GM18519 (cell line): Measurements from ENCODE around the gene POFUT1.
"Not testable (repeated sequence)": the region's sequence is repeated elsewhere in the genome, so short reads cannot be mapped to it uniquely, and the experiment has no call there.

Experiments used
- ATAC-seq: cut with Tn5 transposase; IDR thresholded peaks from one replicate; pipeline ENCODE4 v1.9.1; 2021; ENCODE audit warnings: mild to moderate bottlenecking, moderate library complexity; ENCODE audit not compliant: unreplicated experiment, low FRiP score

POFUT1 gene

GRCh38 chr20:32232326-32232886 is 24.7 kb downstream of the POFUT1 start:
- ATAC-seq: no peak

DNA sequence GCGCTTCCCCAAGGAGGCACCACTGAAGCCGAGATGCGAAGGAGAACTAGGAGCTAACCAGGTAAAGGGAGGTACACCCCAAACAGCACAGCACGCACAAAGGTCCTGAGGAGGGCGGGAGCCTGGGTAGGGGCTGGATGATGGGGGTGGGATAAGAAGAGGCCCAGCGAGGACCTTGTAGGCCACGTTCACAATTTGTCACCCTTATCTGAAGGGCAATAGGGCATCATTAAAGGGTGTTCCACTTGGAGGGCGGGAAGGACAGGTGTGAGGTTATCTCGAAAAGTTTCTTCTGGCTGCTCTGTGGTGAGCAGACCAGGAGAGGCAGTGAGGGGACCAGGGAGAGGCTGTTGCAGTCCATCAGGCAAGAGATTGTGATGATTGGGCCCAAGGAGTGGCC is 25.6 kb downstream of the POFUT1 start:
- no peak for ATAC-seq

DNA sequence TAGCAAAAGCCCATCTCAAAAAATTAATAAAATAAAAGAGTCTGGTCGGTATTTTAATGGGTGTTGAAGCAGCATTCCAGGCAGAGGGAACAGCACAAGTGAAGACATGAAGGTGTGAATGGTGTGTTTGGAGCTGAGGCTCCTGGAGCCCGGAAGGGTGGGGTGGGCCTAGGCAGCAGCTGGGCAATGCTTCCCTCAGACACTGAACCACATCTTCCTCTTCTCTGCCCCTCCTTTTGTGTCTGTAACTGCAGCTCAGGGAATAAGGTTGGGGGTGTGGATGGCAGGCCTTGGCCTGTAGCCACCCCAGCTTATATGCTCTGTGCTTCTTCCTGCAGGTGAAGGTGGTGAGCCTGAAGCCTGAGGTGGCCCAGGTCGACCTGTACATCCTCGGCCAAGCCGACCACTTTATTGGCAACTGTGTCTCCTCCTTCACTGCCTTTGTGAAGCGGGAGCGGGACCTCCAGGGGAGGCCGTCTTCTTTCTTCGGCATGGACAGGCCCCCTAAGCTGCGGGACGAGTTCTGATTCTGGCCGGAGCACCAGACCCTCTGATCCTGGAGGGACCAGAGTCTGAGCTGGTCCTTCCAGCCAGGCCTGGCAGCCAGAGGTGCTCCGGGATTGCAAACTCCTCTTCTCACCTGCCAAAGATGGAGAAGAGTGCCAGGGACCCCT is 26.6 kb downstream of the POFUT1 start:
- no peak for ATAC-seq

GRCh38 chr20:32235331-32236047 is 27.8 kb downstream of the POFUT1 start:
- ATAC-seq: no peak

GRCh38 chr20:32236048-32236533 is 28.4 kb downstream of the POFUT1 start:
- no peak for ATAC-seq

DNA sequence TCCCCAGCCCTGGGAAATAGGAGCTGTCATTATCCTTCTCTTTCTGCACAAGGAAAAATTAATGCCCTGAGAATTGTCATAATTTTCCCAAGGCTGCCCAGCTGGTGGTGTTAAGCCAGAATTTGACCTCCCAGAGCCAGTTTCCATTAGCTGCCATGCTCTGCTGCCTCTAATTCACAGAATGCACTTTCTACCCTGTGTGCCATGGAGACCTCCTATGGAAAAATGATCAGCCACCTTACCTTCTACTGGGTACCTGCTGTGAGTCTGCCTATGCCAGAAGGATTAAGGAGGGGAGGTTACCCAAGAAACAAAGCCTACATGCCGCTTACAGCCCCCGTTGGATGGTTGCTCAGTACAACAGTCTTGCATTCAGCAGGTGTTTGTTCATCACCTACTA is 29.1 kb downstream of the POFUT1 start:
- no peak for ATAC-seq

DNA sequence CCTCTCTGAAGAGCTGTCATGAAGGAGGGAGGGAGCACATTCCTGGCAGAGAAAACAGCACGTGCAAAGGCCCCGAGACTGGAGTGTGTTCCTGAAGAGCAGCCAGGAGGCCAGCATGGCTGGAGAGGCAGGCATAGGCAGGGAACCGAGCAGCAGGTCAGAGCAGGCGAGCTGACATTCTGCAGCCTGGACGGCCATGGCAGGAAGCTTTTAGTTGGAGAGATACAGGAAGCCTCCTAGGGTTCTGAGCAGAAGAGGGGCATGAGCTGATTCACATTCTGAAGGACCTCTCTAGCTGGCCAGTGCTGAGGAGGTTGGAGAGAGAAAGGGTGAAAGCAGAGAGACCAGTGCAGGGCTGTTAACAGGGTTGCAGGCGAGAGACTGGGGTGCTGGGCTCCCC is 29.7 kb downstream of the POFUT1 start:
- ATAC-seq: no peak

GRCh38 chr20:32238483-32239425 is 31.1 kb downstream of the POFUT1 start:
- no peak for ATAC-seq

GRCh38 chr20:32240205-32240604 is 32.5 kb downstream of the POFUT1 start:
- ATAC-seq: no peak

- no peak for ATAC-seq
These were observed 34.1 kb downstream of the POFUT1 start for GRCh38 chr20:32241807-32242206.

DNA sequence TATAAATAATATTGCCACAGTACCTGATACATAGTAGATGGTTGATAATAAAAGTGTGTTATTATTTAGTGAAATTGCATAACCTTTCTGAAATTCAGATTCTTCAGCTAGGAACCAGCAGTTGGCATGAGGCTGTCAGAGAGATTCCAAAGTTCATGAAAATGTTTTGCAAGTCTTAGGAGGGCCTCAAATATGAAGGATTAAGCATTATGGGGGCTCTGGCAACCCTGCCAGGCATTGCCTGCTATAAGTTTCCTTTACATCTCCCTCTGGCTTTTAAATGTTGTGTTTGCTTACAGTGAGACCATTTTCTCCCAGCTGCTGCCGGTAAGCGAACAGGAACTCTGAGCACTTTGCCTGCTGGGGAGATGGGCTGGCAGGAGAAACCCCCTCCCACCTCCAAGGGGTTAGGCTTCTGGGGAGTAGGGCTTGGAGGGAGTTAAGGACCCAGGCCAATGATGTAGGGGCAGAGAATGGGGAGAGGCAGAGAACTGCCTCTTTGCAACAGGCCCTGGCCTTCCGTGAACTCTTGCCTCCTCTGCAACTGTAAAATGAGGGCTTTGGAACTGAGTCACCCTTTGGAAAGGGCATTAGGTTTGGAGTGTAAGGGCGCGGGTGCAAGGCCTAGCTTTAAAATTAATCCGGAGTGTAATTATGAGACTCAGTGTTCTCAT is 36.6 kb downstream of the POFUT1 start:
- no peak for ATAC-seq

DNA sequence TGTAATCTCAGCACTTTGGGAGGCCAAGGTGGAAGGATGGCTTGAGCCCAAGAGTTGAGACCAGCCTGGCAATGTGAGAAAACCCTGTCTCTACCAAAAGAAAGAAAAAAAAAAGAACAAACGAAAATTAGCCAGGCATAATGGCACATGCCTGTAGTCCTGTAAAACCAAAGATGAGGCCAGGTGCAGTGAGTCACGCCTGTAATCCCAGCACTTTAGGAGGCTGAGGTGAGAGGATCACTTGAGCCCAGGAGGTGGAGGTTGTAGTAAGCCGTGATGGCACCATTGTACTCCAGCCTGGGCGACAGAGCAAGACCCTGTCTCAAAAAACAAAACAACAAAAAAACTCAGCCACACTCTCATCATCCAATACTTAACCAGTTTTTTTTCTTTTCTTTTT is 37.3 kb downstream of the POFUT1 start:
- no peak for ATAC-seq

- ATAC-seq: not testable (repeated sequence)
These were observed 38.5 kb downstream of the POFUT1 start for GRCh38 chr20:32246208-32246607.

- ATAC-seq: no peak
These were observed 40.4 kb downstream of the POFUT1 start for GRCh38 chr20:32248043-32248442.

DNA sequence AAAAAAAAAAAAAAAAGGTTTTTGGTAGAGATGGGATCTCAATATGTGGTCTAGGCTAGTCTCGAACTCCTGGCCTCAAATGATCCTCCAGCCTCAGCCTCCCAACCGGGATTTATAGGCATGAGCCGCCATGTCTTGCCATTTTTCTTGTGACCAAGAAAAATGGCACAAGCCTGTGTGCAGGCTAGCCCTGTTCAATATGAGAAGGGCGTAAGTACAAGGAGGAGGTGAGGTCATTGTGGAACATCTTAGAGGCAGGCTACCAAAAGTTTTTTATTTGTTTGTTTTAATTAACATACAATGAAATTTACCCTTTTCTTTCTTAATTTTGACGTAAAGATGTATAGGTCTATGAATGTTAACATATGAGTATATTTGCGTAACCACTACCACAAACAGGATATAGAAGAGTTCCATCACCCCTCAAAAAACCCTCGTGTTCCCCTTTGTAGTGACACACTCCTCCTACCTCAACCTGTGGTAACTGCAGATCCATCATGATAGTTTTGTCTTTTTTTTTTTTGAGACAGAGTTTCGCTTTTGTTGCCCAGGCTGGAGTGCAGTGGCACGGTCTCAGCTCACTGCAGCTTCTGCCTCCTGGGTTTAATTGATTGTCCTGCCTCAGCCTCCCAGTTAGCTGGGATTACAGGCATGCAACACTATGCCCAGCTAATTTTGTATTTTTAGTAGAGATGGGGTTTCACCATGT is 41.5 kb downstream of the POFUT1 start:
- no peak for ATAC-seq

DNA sequence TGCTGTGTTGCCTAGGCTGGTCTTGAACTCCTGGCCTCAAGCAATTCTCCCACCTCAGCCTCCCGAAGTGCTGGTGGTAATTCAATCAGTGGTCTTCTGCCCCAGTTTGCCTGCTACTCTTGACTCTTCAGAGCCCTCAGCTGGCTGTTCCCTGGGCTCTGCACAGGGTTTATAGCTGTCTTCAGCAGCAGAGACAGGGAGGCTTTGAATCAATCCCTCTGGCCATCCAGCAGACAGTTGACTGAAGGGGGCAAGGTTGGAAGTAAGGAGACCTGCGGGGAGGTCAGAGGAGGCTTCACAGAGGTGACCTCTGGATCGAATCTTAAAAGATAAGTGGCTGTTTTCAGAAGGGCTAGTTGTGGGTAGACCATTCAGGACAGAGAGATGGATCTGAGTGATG is 43.8 kb downstream of the POFUT1 start:
- ATAC-seq: no peak

DNA sequence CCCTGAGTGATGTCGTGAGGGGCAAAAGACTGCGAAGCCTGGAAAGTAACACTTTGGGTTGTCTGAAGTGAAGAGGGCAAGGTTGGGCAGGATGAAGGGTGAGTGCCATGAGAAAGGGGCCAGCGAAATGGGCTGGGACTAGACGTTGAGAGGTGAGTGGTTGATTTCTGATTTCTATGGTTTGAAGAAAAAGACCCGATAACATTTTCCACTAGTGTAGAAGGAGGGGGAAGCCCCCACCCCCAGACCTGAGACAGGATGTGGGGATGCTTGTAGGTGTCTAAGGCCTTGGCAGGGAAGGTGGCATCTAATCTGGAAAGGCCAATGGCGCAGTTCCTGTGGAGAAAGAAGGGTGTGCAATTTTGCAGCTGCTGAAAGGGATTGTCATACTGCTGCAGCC is 44.5 kb downstream of the POFUT1 start:
- no peak for ATAC-seq

- not testable (repeated sequence) for ATAC-seq
These were observed 53.3 kb downstream of the POFUT1 start for GRCh38 chr20:32260973-32261372.

DNA sequence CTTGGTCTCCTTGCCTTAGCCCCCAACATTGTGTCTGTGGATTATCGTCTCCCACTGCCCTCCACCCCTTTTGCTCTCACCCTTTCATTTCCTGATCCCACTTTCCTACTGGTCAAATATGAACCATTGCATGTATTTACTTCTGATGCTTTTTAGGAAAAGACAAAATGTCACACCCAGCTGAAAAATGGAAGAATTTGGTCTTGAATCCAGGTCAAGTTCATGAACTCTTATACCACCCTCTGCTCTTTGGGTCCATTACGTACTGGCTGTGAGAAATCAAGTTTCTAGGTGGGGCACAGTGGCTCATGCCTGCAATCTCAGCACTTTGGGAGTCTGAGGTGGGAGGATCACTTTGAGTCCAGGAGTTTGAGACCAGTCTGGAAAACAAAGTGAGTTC is 54.0 kb downstream of the POFUT1 start:
- no peak for ATAC-seq
